H9 (cell line): ENCODE measurements around the gene RNF212. TPM values are rescaled to one million over a fixed set of nuclear protein-coding genes. Genes with fewer than 3 reads are reported as not detected.

Experiments
- DNase-seq: peaks from one replicate; pipeline ENCODE4 v3.0.0-alpha.2; 2017
- H2AFZ ChIP-seq: one replicate; pipeline ENCODE4 v1.6.1; 2013; ENCODE audit warnings: mild to moderate bottlenecking, low read length, control low read depth, moderate library complexity
- H2AK5ac ChIP-seq: 2 replicates; pipeline ENCODE4 v1.6.1; 2013; ENCODE audit warnings: low read length, control low read depth, mixed read lengths; ENCODE audit not compliant: insufficient read length
- H2BK120ac ChIP-seq: one replicate; pipeline ENCODE4 v1.6.1; 2013; ENCODE audit warnings: low read depth, mild to moderate bottlenecking, low read length, control low read depth, inconsistent platforms; ENCODE audit not compliant: poor library complexity, severe bottlenecking
- H2BK12ac ChIP-seq: 2 replicates; pipeline ENCODE4 v1.6.1; 2013; ENCODE audit warnings: low read length, control low read depth, mixed read lengths, low read depth; ENCODE audit not compliant: insufficient read length
- H2BK15ac ChIP-seq: 2 replicates; pipeline ENCODE4 v1.6.1; 2013; ENCODE audit warnings: low read depth, low read length, control low read depth
- H2BK20ac ChIP-seq: one replicate; pipeline ENCODE4 v1.6.1; 2013; ENCODE audit warnings: low read depth, mild to moderate bottlenecking, low read length, control low read depth, inconsistent platforms; ENCODE audit not compliant: poor library complexity, severe bottlenecking
- H2BK5ac ChIP-seq: 2 replicates; pipeline ENCODE4 v1.6.1; 2013; ENCODE audit warnings: low read length, control low read depth, mixed read lengths; ENCODE audit not compliant: insufficient read length
- H3K14ac ChIP-seq: 2 replicates; pipeline ENCODE4 v1.6.1; 2013; ENCODE audit warnings: low read length, control low read depth; ENCODE audit not compliant: insufficient read depth
- H3K18ac ChIP-seq: 2 replicates; pipeline ENCODE4 v1.6.1; 2013; ENCODE audit warnings: low read depth, mild to moderate bottlenecking, mixed read lengths, low read length, control low read depth; ENCODE audit not compliant: insufficient read length
- H3K23ac ChIP-seq: 2 replicates; pipeline ENCODE4 v1.6.1; 2013; ENCODE audit warnings: low read length, control low read depth, mixed read lengths, low read depth; ENCODE audit not compliant: insufficient read length
- H3K23me2 ChIP-seq: 2 replicates; pipeline ENCODE4 v1.6.1; 2013; ENCODE audit warnings: low read depth, mild to moderate bottlenecking, mixed read lengths, low read length, control low read depth; ENCODE audit not compliant: insufficient read length, poor library complexity, severe bottlenecking
- H3K27ac ChIP-seq: 2 replicates; pipeline ENCODE4 v1.5.1; 2013; ENCODE audit warnings: low read length, control low read depth, mixed read lengths, low read depth; ENCODE audit not compliant: insufficient read length
- H3K27me3 ChIP-seq: 2 replicates; pipeline ENCODE4 v1.6.1; 2013; ENCODE audit warnings: low read length, control low read depth, inconsistent platforms; ENCODE audit not compliant: insufficient read depth
- H3K4ac ChIP-seq: 2 replicates; pipeline ENCODE4 v1.6.1; 2013; ENCODE audit warnings: low read depth, mild to moderate bottlenecking, control low read depth, inconsistent platforms, low read length, moderate library complexity
- H3K4me1 ChIP-seq: 2 replicates; pipeline ENCODE4 v1.6.1; 2013; ENCODE audit warnings: low read length, control low read depth, inconsistent platforms; ENCODE audit not compliant: insufficient read depth
- H3K4me2 ChIP-seq: 2 replicates; pipeline ENCODE4 v1.6.1; 2013; ENCODE audit warnings: low read length, control low read depth, mixed read lengths; ENCODE audit not compliant: insufficient read length, insufficient read depth
- H3K56ac ChIP-seq: 2 replicates; pipeline ENCODE4 v1.6.1; 2013; ENCODE audit warnings: low read depth, mild to moderate bottlenecking, mixed read lengths, low read length, control low read depth; ENCODE audit not compliant: insufficient read length
- H3K79me1 ChIP-seq: 2 replicates; pipeline ENCODE4 v1.6.1; 2013; ENCODE audit warnings: low read depth, mild to moderate bottlenecking, moderate library complexity, low read length, control low read depth, inconsistent platforms; ENCODE audit not compliant: insufficient read depth, poor library complexity, severe bottlenecking
- H3K79me2 ChIP-seq: 2 replicates; pipeline ENCODE4 v1.6.1; 2013; ENCODE audit warnings: low read length, control low read depth, inconsistent platforms; ENCODE audit not compliant: insufficient read depth
- H3K9ac ChIP-seq: 2 replicates; pipeline ENCODE4 v1.6.1; 2013; ENCODE audit warnings: low read length, control low read depth, mixed read lengths; ENCODE audit not compliant: insufficient read length; ENCODE audit errors: extremely low read depth
- H3K9me3 ChIP-seq: one replicate; pipeline ENCODE4 v1.6.1; 2013; ENCODE audit warnings: low read depth, low read length, inconsistent platforms; ENCODE audit not compliant: control insufficient read depth
- H3T11ph ChIP-seq: one replicate; pipeline ENCODE4 v1.6.1; 2013; ENCODE audit warnings: mild to moderate bottlenecking, low read length, control low read depth, inconsistent platforms
- H4K20me1 ChIP-seq: one replicate; pipeline ENCODE4 v1.6.1; 2013; ENCODE audit not compliant: control insufficient read depth, insufficient read length, insufficient read depth
- H4K5ac ChIP-seq: 2 replicates; pipeline ENCODE4 v1.6.1; 2013; ENCODE audit warnings: low read depth, mild to moderate bottlenecking, mixed read lengths, low read length, control low read depth; ENCODE audit not compliant: insufficient read length
- H4K8ac ChIP-seq: replicated peaks from 2 replicates; pipeline ENCODE4 v1.6.1; 2013; ENCODE audit warnings: low read length, control low read depth, mixed read lengths, low read depth; ENCODE audit not compliant: insufficient read length
- H4K91ac ChIP-seq: 2 replicates; pipeline ENCODE4 v1.6.1; 2013; ENCODE audit warnings: low read depth, mild to moderate bottlenecking, moderate library complexity, mixed read lengths, low read length, control low read depth; ENCODE audit not compliant: insufficient read length
- H3K27ac Mint-ChIP-seq, 3 experiments: 2 replicates in 2 of 3; 3 replicates in 1 of 3; pipeline ENCODE4 v1.8.0; 2020 to 2021; ENCODE audit warnings: mixed read lengths in 3 of 3, mild to moderate bottlenecking in 1 of 3, moderate library complexity in 1 of 3
- H3K27me3 Mint-ChIP-seq: 2 replicates; pipeline ENCODE4 v1.8.0; 2021; ENCODE audit warnings: low read depth, mild to moderate bottlenecking, moderate library complexity, mixed read lengths
- H3K36me3 Mint-ChIP-seq, 3 experiments: 2 replicates in 2 of 3; 3 replicates in 1 of 3; pipeline ENCODE4 v1.8.0; 2020 to 2021; ENCODE audit warnings: low read depth in 3 of 3, mixed read lengths in 3 of 3; ENCODE audit not compliant: insufficient read depth in 1 of 3
- H3K4me1 Mint-ChIP-seq, 2 experiments: 2 replicates each; pipeline ENCODE4 v1.8.0; 2020; ENCODE audit warnings: mixed read lengths in 2 of 2
- H3K4me3 Mint-ChIP-seq, 2 experiments: 2 replicates in 1 of 2; 3 replicates in 1 of 2; pipeline ENCODE4 v1.8.0; 2020 to 2021; ENCODE audit warnings: mild to moderate bottlenecking in 2 of 2, mixed read lengths in 2 of 2, moderate library complexity in 1 of 2
- H3K9me3 Mint-ChIP-seq, 2 experiments: 2 replicates in 1 of 2; 3 replicates in 1 of 2; pipeline ENCODE4 v1.8.0; 2020; ENCODE audit warnings: mild to moderate bottlenecking in 2 of 2, mixed read lengths in 2 of 2, moderate library complexity in 1 of 2
- WGBS: extraction: QIAGEN DNeasy Blood & Tissue Kit; methylation state at CpG from one replicate; pipeline ENCODE4 v1.1.7; 2013; ENCODE audit warnings: missing lambda C conversion rate, low lambda C conversion rate, mixed read lengths; ENCODE audit not compliant: insufficient read length; ENCODE audit errors: extremely low coverage; 5-methylcytosine and 5-hydroxymethylcytosine counted together
- total RNA-seq: library from RNA; stranded (reverse); gene quantifications from 2 replicates; pipeline ENCODE4 v1.2.1, GENCODE V29; 2021
- TF ChIP-seq, protein P1 (sequence below): fragments of 200-600 bp; sonication (generic); conservative IDR thresholded peaks from 3 replicates; pipeline ENCODE4 v1.8.0; 2021; ENCODE audit warnings: antibody characterized with exemption, mild to moderate bottlenecking

Gene RNF212
- total RNA-seq, 1 experiment from 2014 or later = 3.0 TPM

DNA sequence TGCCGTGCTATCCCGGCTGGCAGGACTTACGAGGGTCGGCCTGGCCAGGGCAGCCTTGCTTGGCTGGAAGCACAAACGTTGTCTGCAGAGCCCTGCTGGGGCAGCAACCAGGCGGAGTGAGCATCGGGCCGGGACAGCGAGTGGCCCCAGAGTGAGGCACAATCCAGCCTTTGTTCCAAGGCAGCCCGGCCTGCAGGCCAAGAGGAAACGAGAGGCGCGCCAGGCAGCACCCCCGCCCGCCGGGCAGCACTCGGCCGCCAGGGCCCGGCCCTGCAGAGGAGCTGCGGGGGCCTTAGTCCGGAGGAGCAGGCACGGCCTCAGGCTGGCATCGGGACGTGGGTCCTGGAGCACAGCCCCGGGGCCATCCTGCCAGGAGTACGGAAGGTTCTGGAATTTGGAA, 77.9 kb downstream of the RNF212 start:
- peaks cover 0 to 4% of the 10 kb centered on the region in 2 experiments; a peak in 3 of 4 replicates for H3K4me1 Mint-ChIP-seq
- DNase-seq = no peak
- no peak overlapping the region for H3K23ac ChIP-seq
- H4K5ac ChIP-seq = no peak overlapping the region
- no peaks in the 10 kb centered on the region for H3K9me3 Mint-ChIP-seq
- no peak overlapping the region for H3K27ac ChIP-seq
- no peaks in the 10 kb centered on the region for H4K20me1 ChIP-seq
- no peak overlapping the region for H3K9ac ChIP-seq
- H3K4ac ChIP-seq = no peak overlapping the region
- H2BK5ac ChIP-seq = no peak overlapping the region
- no peak overlapping the region for H3K18ac ChIP-seq
- no peak overlapping the region for H4K91ac ChIP-seq
- no peak overlapping the region; a peak in 1 of 7 replicates for H3K27ac Mint-ChIP-seq
- no peak overlapping the region for H3K14ac ChIP-seq
- H3K79me2 ChIP-seq = no peaks in the 10 kb centered on the region
- no peaks in the 10 kb centered on the region for H3K79me1 ChIP-seq
- no peak overlapping the region for H3K4me3 Mint-ChIP-seq
- no peak overlapping the region for H2BK120ac ChIP-seq
- H4K8ac ChIP-seq = no peak overlapping the region
- H2AFZ ChIP-seq = no peak overlapping the region
- no peak overlapping the region for H2BK15ac ChIP-seq
- H3K27me3 Mint-ChIP-seq = no peaks in the 10 kb centered on the region
- H3T11ph ChIP-seq = no peak overlapping the region
- H3K36me3 Mint-ChIP-seq = no peaks in the 10 kb centered on the region
- H2BK20ac ChIP-seq = no peak overlapping the region
- TF ChIP-seq, protein P1, sequence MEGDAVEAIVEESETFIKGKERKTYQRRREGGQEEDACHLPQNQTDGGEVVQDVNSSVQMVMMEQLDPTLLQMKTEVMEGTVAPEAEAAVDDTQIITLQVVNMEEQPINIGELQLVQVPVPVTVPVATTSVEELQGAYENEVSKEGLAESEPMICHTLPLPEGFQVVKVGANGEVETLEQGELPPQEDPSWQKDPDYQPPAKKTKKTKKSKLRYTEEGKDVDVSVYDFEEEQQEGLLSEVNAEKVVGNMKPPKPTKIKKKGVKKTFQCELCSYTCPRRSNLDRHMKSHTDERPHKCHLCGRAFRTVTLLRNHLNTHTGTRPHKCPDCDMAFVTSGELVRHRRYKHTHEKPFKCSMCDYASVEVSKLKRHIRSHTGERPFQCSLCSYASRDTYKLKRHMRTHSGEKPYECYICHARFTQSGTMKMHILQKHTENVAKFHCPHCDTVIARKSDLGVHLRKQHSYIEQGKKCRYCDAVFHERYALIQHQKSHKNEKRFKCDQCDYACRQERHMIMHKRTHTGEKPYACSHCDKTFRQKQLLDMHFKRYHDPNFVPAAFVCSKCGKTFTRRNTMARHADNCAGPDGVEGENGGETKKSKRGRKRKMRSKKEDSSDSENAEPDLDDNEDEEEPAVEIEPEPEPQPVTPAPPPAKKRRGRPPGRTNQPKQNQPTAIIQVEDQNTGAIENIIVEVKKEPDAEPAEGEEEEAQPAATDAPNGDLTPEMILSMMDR = no peak
- no peak overlapping the region for H2BK12ac ChIP-seq
- WGBS = no CpG with 5 or more reads among the region's 26 CpGs
- no peak overlapping the region for H3K4me2 ChIP-seq
- no peaks in the 10 kb centered on the region for H3K23me2 ChIP-seq
- no peaks in the 10 kb centered on the region for H3K9me3 ChIP-seq
- H2AK5ac ChIP-seq = no peak overlapping the region
- H3K56ac ChIP-seq = no peak overlapping the region
- no peaks in the 10 kb centered on the region for H3K4me1 ChIP-seq
- no peaks in the 10 kb centered on the region for H3K27me3 ChIP-seq
